SK-MEL-5 (cell line): Measurements from ENCODE around the gene PPFIBP2. TPM values are rescaled to one million over a fixed set of nuclear protein-coding genes. Genes with fewer than 3 reads are reported as not detected.

ENCODE experiments used
- DNase-seq: peaks from one replicate; pipeline ENCODE4 v3.0.0-alpha.2; 2016; ENCODE audit warnings: low read depth, low spot score
- in situ Hi-C: cut with HindIII; loops from 2 replicates; pipeline ENCODE4 v1.10.0; 2016; ENCODE audit warnings: low sequenced_read_pairs, high pct_unique_total_duplicates, low pct_unique_long_range_greater_than_20kb
- total RNA-seq: library from RNA; depleted of rRNA; stranded (reverse); fragments of >200 nt; shearing (Covaris generic); gene quantifications from 2 replicates; pipeline ENCODE4 v1.2.3, GENCODE V29; 2014

The PPFIBP2 gene
- total RNA-seq, 1 experiment from 2014 or later, result 23.6 TPM

- in situ Hi-C loops, result no loop called here
Observed at GRCh38 chr11:7581021-7581590, 67.3 kb downstream of the PPFIBP2 start.

GRCh38 chr11:7582338-7582985, 68.7 kb downstream of the PPFIBP2 start:
- DNase-seq, result no peak
- in situ Hi-C loops, result no loop called here

More at GRCh38 chr11:7581021-7581590, 67.3 kb downstream of the PPFIBP2 start:
- no peak for DNase-seq

DNA sequence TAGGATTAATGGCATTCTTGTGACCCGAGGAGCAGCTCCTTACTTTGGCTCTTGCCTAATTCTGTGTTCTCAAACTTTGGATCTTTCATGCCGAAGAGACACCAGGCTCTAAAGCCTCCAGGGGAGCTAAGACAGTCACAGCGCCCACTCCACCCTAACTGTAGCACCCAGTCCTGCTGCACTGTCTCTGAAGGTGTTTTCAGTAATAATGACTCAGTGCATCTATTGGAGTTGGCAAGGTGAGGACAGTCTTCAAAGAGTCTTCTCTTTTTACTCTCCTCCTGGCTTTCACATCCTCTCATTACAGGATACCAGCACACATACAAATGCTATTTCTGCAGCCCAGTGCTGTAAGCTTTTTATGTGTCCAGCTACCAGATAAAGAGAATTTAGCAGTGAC, 69.4 kb downstream of the PPFIBP2 start:
- in situ Hi-C loops, result no loop called here
- DNase-seq, result no peak

- in situ Hi-C loops, result no loop called here
- no peak for DNase-seq
Observed at GRCh38 chr11:7584910-7585309, 71.1 kb downstream of the PPFIBP2 start.

DNA sequence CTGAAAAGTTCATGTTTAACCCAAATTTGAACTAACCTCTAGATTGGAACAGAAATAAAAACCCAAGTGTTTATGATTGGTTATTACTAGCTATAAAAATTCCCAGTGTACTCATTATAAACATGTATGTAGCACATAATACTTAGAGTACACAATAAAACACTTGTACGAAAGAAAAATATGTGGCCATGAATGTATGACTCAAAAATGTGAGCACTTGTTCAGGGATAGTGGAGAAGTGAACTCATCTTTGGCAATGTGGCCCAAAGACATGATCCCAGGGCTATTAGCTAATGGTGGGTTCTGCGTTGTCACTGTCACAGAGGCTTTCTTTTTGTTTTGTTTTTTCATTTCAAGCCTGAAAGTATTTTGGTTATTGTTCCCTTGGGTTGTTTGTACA, 72.0 kb downstream of the PPFIBP2 start:
- no peak for DNase-seq
- in situ Hi-C loops, result no loop called here

DNA sequence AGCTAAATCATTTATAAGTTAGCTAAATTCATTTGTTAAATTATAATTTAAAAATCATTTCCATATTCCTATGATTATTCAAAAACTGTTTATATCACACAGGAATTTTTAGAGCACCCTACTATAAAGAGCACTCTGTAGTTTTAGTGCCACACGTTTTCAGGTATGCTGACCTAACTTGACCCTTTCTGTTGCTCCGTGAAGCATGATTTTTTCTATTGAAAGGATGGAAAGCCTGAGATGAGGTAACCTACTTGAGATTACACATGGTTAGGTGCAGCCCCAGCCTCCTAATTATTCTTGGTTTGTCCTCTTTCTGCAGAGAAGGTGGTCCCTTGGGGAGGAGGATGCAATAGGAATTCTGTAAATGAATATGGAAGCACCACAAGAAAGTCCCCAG, 72.6 kb downstream of the PPFIBP2 start:
- in situ Hi-C loops, result no loop called here

DNA sequence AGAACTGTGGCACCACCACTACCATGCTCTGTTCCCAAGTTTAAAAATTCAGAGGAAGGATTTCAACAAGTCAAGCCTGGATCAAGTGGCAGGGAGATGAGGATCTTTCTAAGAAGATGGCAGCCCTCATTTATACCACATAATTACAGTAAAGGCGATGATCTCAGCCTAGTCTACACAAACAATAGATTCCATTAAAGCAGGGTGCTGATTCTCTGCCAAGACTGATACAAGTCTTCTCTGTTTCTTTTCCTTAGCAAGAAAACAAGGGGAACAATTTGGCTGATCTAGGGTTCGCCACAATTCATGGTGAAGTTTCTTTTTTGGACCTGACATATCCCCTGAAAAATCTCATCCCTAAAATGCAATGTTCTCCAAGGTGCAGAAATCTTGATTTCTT, 73.9 kb downstream of the PPFIBP2 start:
- DNase-seq, result peak; percentile 70
- in situ Hi-C loops, result no loop called here

More for the DNA sequence above, 72.6 kb downstream of the PPFIBP2 start:
- DNase-seq, result no peak

- no peak for DNase-seq
- in situ Hi-C loops, result no loop called here
Observed at GRCh38 chr11:7589861-7590260, 76.1 kb downstream of the PPFIBP2 start.

GRCh38 chr11:7590529-7590928, 76.7 kb downstream of the PPFIBP2 start:
- DNase-seq, result no peak
- in situ Hi-C loops, result no loop called here

GRCh38 chr11:7591107-7591894, 77.5 kb downstream of the PPFIBP2 start:
- DNase-seq, result no peak
- in situ Hi-C loops, result no loop called here

DNA sequence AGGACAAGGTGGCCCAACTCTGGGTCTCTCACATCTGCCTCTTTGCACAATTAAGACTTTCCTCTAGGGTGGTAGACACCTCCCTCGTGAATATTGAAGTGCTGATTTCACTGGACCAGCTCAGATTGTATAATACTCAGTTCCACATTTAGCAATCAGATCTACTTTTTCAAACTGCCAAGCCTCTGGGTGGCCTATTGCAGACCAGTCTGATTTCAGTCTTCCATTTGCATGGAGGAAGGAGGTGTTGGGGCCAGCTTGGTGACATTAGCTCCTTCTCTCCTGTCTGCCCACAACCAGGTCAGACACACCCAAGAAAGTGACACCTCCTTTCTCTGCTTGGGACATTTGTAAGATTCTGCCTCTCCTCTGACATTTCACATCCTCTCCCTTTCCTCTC, 78.2 kb downstream of the PPFIBP2 start:
- no peak for DNase-seq
- in situ Hi-C loops, result no loop called here

DNA sequence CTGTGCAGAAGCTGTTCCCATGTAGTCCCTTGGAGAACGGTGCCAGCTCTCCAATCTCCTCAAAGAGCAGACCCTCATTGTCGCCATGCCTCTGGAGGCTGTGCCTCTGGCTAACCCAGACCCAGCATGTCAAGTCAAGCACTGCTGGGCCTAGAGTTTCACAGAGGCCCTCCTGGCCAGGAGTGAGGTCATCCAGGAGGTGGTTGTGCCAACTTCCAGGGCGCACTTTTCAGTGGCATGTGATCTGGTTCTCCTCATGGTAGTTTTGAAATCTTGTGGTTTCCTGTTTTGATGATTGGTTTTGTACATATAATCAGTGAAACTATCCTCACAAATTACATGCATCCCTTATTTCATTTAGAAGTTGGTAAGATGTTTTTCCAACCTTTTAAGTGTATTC, 78.9 kb downstream of the PPFIBP2 start:
- DNase-seq, result no peak
- in situ Hi-C loops, result no loop called here

DNA sequence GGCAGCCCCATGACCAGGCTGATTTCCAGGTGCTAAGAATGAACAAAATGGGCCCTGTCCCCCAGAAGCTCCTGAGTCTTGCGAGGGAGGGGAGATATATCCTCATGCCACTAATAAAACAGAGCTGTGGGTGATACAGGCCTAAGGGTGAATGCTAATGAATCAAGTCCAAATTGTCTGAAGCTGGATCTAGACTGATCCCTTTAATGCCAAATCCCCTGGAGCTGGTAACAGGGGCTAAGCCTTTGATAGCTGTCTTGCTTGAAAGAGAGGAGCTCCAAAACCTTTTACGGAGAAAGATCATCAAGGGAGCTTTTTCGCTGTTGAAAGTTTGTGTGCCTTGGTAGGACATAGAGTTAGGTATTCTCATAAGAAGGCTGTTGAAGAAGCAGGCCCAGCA, 79.7 kb downstream of the PPFIBP2 start:
- peak; percentile 40 for DNase-seq
- in situ Hi-C loops, result no loop called here

GRCh38 chr11:7595016-7595866, 81.4 kb downstream of the PPFIBP2 start:
- DNase-seq, result peak; percentile 44
- in situ Hi-C loops, result no loop called here

- DNase-seq, result peak; percentile 80
- in situ Hi-C loops, result no loop called here
Observed at GRCh38 chr11:7595951-7596350, 82.2 kb downstream of the PPFIBP2 start.

- no peak for DNase-seq
- in situ Hi-C loops, result no loop called here
Observed at GRCh38 chr11:7596975-7597391, 83.2 kb downstream of the PPFIBP2 start.

DNA sequence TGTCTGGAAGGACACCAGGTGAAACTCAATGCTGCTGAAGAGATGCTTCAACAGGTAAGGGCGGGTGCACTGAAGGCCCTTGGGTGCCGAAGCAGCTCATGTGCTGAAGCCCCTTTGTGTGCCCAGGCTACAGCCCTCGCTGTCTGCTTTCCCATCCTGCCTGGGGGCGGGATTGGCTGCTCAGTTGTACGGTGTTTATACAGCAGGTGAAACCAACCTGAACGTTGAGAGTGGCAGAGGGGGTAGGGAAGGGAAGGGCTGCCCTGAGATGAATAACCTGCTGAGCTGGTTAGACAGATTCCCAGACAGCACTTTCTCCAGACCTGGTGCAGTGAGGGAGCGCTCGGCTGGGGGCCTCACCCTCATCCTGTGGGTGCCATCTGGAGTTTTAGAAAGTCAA, 83.8 kb downstream of the PPFIBP2 start:
- in situ Hi-C loops, result no loop called here
- DNase-seq, result no peak

GRCh38 chr11:7599209-7599608, 85.4 kb downstream of the PPFIBP2 start:
- DNase-seq, result peak; percentile 75
- in situ Hi-C loops, result no loop called here
